H9 (cell line): Measurements from ENCODE around the gene YIPF2. TPM values are rescaled to one million over a fixed set of nuclear protein-coding genes. Genes with fewer than 3 reads are reported as not detected.

Experiments
- DNase-seq: peaks from one replicate; pipeline ENCODE4 v3.0.0-alpha.2; 2017
- H2AFZ ChIP-seq: one replicate; pipeline ENCODE4 v1.6.1; 2013; ENCODE audit warnings: mild to moderate bottlenecking, low read length, control low read depth, moderate library complexity
- H2AK5ac ChIP-seq: 2 replicates; pipeline ENCODE4 v1.6.1; 2013; ENCODE audit warnings: low read length, control low read depth, mixed read lengths; ENCODE audit not compliant: insufficient read length
- H2BK120ac ChIP-seq: one replicate; pipeline ENCODE4 v1.6.1; 2013; ENCODE audit warnings: low read depth, mild to moderate bottlenecking, low read length, control low read depth, inconsistent platforms; ENCODE audit not compliant: poor library complexity, severe bottlenecking
- H2BK12ac ChIP-seq: 2 replicates; pipeline ENCODE4 v1.6.1; 2013; ENCODE audit warnings: low read length, control low read depth, mixed read lengths, low read depth; ENCODE audit not compliant: insufficient read length
- H2BK15ac ChIP-seq: 2 replicates; pipeline ENCODE4 v1.6.1; 2013; ENCODE audit warnings: low read depth, low read length, control low read depth
- H2BK20ac ChIP-seq: one replicate; pipeline ENCODE4 v1.6.1; 2013; ENCODE audit warnings: low read depth, mild to moderate bottlenecking, low read length, control low read depth, inconsistent platforms; ENCODE audit not compliant: poor library complexity, severe bottlenecking
- H2BK5ac ChIP-seq: 2 replicates; pipeline ENCODE4 v1.6.1; 2013; ENCODE audit warnings: low read length, control low read depth, mixed read lengths; ENCODE audit not compliant: insufficient read length
- H3K14ac ChIP-seq: 2 replicates; pipeline ENCODE4 v1.6.1; 2013; ENCODE audit warnings: low read length, control low read depth; ENCODE audit not compliant: insufficient read depth
- H3K18ac ChIP-seq: 2 replicates; pipeline ENCODE4 v1.6.1; 2013; ENCODE audit warnings: low read depth, mild to moderate bottlenecking, mixed read lengths, low read length, control low read depth; ENCODE audit not compliant: insufficient read length
- H3K23ac ChIP-seq: 2 replicates; pipeline ENCODE4 v1.6.1; 2013; ENCODE audit warnings: low read length, control low read depth, mixed read lengths, low read depth; ENCODE audit not compliant: insufficient read length
- H3K23me2 ChIP-seq: 2 replicates; pipeline ENCODE4 v1.6.1; 2013; ENCODE audit warnings: low read depth, mild to moderate bottlenecking, mixed read lengths, low read length, control low read depth; ENCODE audit not compliant: insufficient read length, poor library complexity, severe bottlenecking
- H3K27ac ChIP-seq: 2 replicates; pipeline ENCODE4 v1.5.1; 2013; ENCODE audit warnings: low read length, control low read depth, mixed read lengths, low read depth; ENCODE audit not compliant: insufficient read length
- H3K27me3 ChIP-seq: 2 replicates; pipeline ENCODE4 v1.6.1; 2013; ENCODE audit warnings: low read length, control low read depth, inconsistent platforms; ENCODE audit not compliant: insufficient read depth
- H3K4ac ChIP-seq: 2 replicates; pipeline ENCODE4 v1.6.1; 2013; ENCODE audit warnings: low read depth, mild to moderate bottlenecking, control low read depth, inconsistent platforms, low read length, moderate library complexity
- H3K4me1 ChIP-seq: 2 replicates; pipeline ENCODE4 v1.6.1; 2013; ENCODE audit warnings: low read length, control low read depth, inconsistent platforms; ENCODE audit not compliant: insufficient read depth
- H3K4me2 ChIP-seq: 2 replicates; pipeline ENCODE4 v1.6.1; 2013; ENCODE audit warnings: low read length, control low read depth, mixed read lengths; ENCODE audit not compliant: insufficient read length, insufficient read depth
- H3K56ac ChIP-seq: 2 replicates; pipeline ENCODE4 v1.6.1; 2013; ENCODE audit warnings: low read depth, mild to moderate bottlenecking, mixed read lengths, low read length, control low read depth; ENCODE audit not compliant: insufficient read length
- H3K79me1 ChIP-seq: 2 replicates; pipeline ENCODE4 v1.6.1; 2013; ENCODE audit warnings: low read depth, mild to moderate bottlenecking, moderate library complexity, low read length, control low read depth, inconsistent platforms; ENCODE audit not compliant: insufficient read depth, poor library complexity, severe bottlenecking
- H3K79me2 ChIP-seq: 2 replicates; pipeline ENCODE4 v1.6.1; 2013; ENCODE audit warnings: low read length, control low read depth, inconsistent platforms; ENCODE audit not compliant: insufficient read depth
- H3K9ac ChIP-seq: 2 replicates; pipeline ENCODE4 v1.6.1; 2013; ENCODE audit warnings: low read length, control low read depth, mixed read lengths; ENCODE audit not compliant: insufficient read length; ENCODE audit errors: extremely low read depth
- H3K9me3 ChIP-seq: one replicate; pipeline ENCODE4 v1.6.1; 2013; ENCODE audit warnings: low read depth, low read length, inconsistent platforms; ENCODE audit not compliant: control insufficient read depth
- H3T11ph ChIP-seq: one replicate; pipeline ENCODE4 v1.6.1; 2013; ENCODE audit warnings: mild to moderate bottlenecking, low read length, control low read depth, inconsistent platforms
- H4K20me1 ChIP-seq: one replicate; pipeline ENCODE4 v1.6.1; 2013; ENCODE audit not compliant: control insufficient read depth, insufficient read length, insufficient read depth
- H4K5ac ChIP-seq: 2 replicates; pipeline ENCODE4 v1.6.1; 2013; ENCODE audit warnings: low read depth, mild to moderate bottlenecking, mixed read lengths, low read length, control low read depth; ENCODE audit not compliant: insufficient read length
- H4K8ac ChIP-seq: replicated peaks from 2 replicates; pipeline ENCODE4 v1.6.1; 2013; ENCODE audit warnings: low read length, control low read depth, mixed read lengths, low read depth; ENCODE audit not compliant: insufficient read length
- H4K91ac ChIP-seq: 2 replicates; pipeline ENCODE4 v1.6.1; 2013; ENCODE audit warnings: low read depth, mild to moderate bottlenecking, moderate library complexity, mixed read lengths, low read length, control low read depth; ENCODE audit not compliant: insufficient read length
- H3K27ac Mint-ChIP-seq, 3 experiments: 2 replicates in 2 of 3; 3 replicates in 1 of 3; pipeline ENCODE4 v1.8.0; 2020 to 2021; ENCODE audit warnings: mixed read lengths in 3 of 3, mild to moderate bottlenecking in 1 of 3, moderate library complexity in 1 of 3
- H3K27me3 Mint-ChIP-seq: 2 replicates; pipeline ENCODE4 v1.8.0; 2021; ENCODE audit warnings: low read depth, mild to moderate bottlenecking, moderate library complexity, mixed read lengths
- H3K36me3 Mint-ChIP-seq, 3 experiments: 2 replicates in 2 of 3; 3 replicates in 1 of 3; pipeline ENCODE4 v1.8.0; 2020 to 2021; ENCODE audit warnings: low read depth in 3 of 3, mixed read lengths in 3 of 3; ENCODE audit not compliant: insufficient read depth in 1 of 3
- H3K4me1 Mint-ChIP-seq, 2 experiments: 2 replicates each; pipeline ENCODE4 v1.8.0; 2020; ENCODE audit warnings: mixed read lengths in 2 of 2
- H3K4me3 Mint-ChIP-seq, 2 experiments: 2 replicates in 1 of 2; 3 replicates in 1 of 2; pipeline ENCODE4 v1.8.0; 2020 to 2021; ENCODE audit warnings: mild to moderate bottlenecking in 2 of 2, mixed read lengths in 2 of 2, moderate library complexity in 1 of 2
- H3K9me3 Mint-ChIP-seq, 2 experiments: 2 replicates in 1 of 2; 3 replicates in 1 of 2; pipeline ENCODE4 v1.8.0; 2020; ENCODE audit warnings: mild to moderate bottlenecking in 2 of 2, mixed read lengths in 2 of 2, moderate library complexity in 1 of 2
- WGBS: extraction: QIAGEN DNeasy Blood & Tissue Kit; methylation state at CpG from one replicate; pipeline ENCODE4 v1.1.7; 2013; ENCODE audit warnings: missing lambda C conversion rate, low lambda C conversion rate, mixed read lengths; ENCODE audit not compliant: insufficient read length; ENCODE audit errors: extremely low coverage; 5-methylcytosine and 5-hydroxymethylcytosine counted together
- total RNA-seq: library from RNA; stranded (reverse); gene quantifications from 2 replicates; pipeline ENCODE4 v1.2.1, GENCODE V29; 2021
- TF ChIP-seq, protein P1 (sequence below): fragments of 200-600 bp; sonication (generic); conservative IDR thresholded peaks from 3 replicates; pipeline ENCODE4 v1.8.0; 2021; ENCODE audit warnings: antibody characterized with exemption, mild to moderate bottlenecking

The YIPF2 gene
- total RNA-seq, 1 experiment from 2014 or later, result 58.2 TPM

DNA sequence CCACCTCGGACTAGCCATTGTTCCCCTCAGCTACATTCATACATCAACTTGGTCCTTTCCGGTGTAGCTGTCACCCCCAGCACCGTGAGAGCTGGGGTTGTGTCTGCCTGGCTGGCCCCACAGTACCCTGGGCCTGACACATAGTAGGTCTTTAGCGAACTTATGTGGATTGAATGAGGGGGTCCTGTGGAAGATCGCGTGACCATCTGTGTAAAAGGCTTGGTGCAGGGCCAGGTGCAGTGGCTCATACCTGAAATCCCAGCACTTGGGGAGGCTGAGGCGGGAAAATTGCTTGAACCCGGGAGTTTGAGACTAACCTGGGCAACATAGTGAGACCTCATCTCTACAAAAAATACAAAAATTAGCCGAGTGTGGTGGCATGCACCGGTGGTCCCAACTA is 34.4 kb upstream of the YIPF2 start:
- no peak for DNase-seq
- no peak overlapping the region for H3K27ac ChIP-seq
- H3K14ac ChIP-seq, result no peak overlapping the region; the same call in 1 of the 2 replicates
- peaks cover 0 to 2% of the 10 kb centered on the region in 2 experiments; a peak in 1 of 5 replicates for H3K9me3 Mint-ChIP-seq
- H2BK20ac ChIP-seq, result no peak overlapping the region
- no peak overlapping the region for H2BK15ac ChIP-seq
- no peak overlapping the region for H3T11ph ChIP-seq
- peak overlapping the region; percentile 91 to 98 for H3K4me3 Mint-ChIP-seq
- peaks cover 6% of the 10 kb centered on the region for H4K20me1 ChIP-seq
- peak overlapping the region; percentile 68 to 84 (median 70); a peak in 2 of 7 replicates for H3K27ac Mint-ChIP-seq
- H4K5ac ChIP-seq, result no peak overlapping the region
- no peak overlapping the region for H3K23ac ChIP-seq
- H3K23me2 ChIP-seq, result peaks cover 15% of the 10 kb centered on the region
- H2BK5ac ChIP-seq, result no peak overlapping the region
- H3K9me3 ChIP-seq, result no peaks in the 10 kb centered on the region
- no peaks in the 10 kb centered on the region; the same call in 1 of the 2 replicates for H3K4me1 ChIP-seq
- no peak overlapping the region for H3K18ac ChIP-seq
- H2AFZ ChIP-seq, result no peak overlapping the region
- H3K4me2 ChIP-seq, result peak overlapping the region; percentile 96
- no peak overlapping the region for H4K91ac ChIP-seq
- H3K4ac ChIP-seq, result no peak overlapping the region
- peaks cover 47% of the 10 kb centered on the region for H3K79me2 ChIP-seq
- H4K8ac ChIP-seq, result no peak overlapping the region
- H2BK120ac ChIP-seq, result no peak overlapping the region
- no peak overlapping the region for H3K56ac ChIP-seq
- WGBS, result no CpG with 5 or more reads among the region's 10 CpGs
- H3K79me1 ChIP-seq, result no peaks in the 10 kb centered on the region
- TF ChIP-seq, protein P1, sequence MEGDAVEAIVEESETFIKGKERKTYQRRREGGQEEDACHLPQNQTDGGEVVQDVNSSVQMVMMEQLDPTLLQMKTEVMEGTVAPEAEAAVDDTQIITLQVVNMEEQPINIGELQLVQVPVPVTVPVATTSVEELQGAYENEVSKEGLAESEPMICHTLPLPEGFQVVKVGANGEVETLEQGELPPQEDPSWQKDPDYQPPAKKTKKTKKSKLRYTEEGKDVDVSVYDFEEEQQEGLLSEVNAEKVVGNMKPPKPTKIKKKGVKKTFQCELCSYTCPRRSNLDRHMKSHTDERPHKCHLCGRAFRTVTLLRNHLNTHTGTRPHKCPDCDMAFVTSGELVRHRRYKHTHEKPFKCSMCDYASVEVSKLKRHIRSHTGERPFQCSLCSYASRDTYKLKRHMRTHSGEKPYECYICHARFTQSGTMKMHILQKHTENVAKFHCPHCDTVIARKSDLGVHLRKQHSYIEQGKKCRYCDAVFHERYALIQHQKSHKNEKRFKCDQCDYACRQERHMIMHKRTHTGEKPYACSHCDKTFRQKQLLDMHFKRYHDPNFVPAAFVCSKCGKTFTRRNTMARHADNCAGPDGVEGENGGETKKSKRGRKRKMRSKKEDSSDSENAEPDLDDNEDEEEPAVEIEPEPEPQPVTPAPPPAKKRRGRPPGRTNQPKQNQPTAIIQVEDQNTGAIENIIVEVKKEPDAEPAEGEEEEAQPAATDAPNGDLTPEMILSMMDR, result no peak
- H2BK12ac ChIP-seq, result no peak overlapping the region
- peaks cover 11 to 18% (median 17%) of the 10 kb centered on the region in 3 experiments; a peak in 6 of 7 replicates for H3K36me3 Mint-ChIP-seq
- no peaks in the 10 kb centered on the region for H3K27me3 Mint-ChIP-seq
- H3K27me3 ChIP-seq, result no peaks in the 10 kb centered on the region
- H3K9ac ChIP-seq, result no peak overlapping the region
- no peak overlapping the region for H2AK5ac ChIP-seq
- peaks cover 32 to 38% of the 10 kb centered on the region in 2 experiments for H3K4me1 Mint-ChIP-seq
